Activated CD8-positive, alpha-beta T cell treated with anti-CD3 and anti-CD28 coated beads for 36 hours (primary cell): Measurements from ENCODE around the gene PRSS16. TPM values are rescaled to one million over a fixed set of nuclear protein-coding genes. Genes with fewer than 3 reads are reported as not detected.

ENCODE experiments used
- ATAC-seq: fragments of 200-7000 bp; cut with Tn5 transposase; one replicate; pipeline ENCODE4 v1.10.0; 2021; ENCODE audit warnings: mild to moderate bottlenecking, moderate library complexity
- CTCF ChIA-PET: fragments of 350-600 bp; sonication (Branson Sonifier 250); formaldehyde crosslinking; loops from one replicate; lab custom pipeline; 2021; ENCODE audit warnings: antibody characterized with exemption; lab: Charles Lee
- POLR2A ChIA-PET: fragments of 350-600 bp; sonication (Branson Sonifier 250); formaldehyde crosslinking; loops from one replicate; lab custom pipeline; 2021; ENCODE audit warnings: antibody characterized with exemption; lab: Charles Lee
- DNase-seq: peaks from one replicate; pipeline ENCODE4 v3.0.0-alpha.2; 2020
- H3K27ac Mint-ChIP-seq: one replicate; pipeline ENCODE4 v1.8.0; 2021; ENCODE audit warnings: mild to moderate bottlenecking, mixed read lengths
- H3K27me3 Mint-ChIP-seq: one replicate; pipeline ENCODE4 v1.8.0; 2021; ENCODE audit warnings: mixed read lengths
- H3K36me3 Mint-ChIP-seq: one replicate; pipeline ENCODE4 v1.8.0; 2021; ENCODE audit warnings: low read depth, mixed read lengths
- H3K4me1 Mint-ChIP-seq: one replicate; pipeline ENCODE4 v1.8.0; 2021; ENCODE audit warnings: low read depth, mixed read lengths
- H3K4me3 Mint-ChIP-seq: one replicate; pipeline ENCODE4 v1.8.0; 2021; ENCODE audit warnings: mild to moderate bottlenecking, moderate library complexity, mixed read lengths
- H3K9me3 Mint-ChIP-seq: one replicate; pipeline ENCODE4 v1.8.0; 2021; ENCODE audit warnings: mixed read lengths
- intact Hi-C: fragments of 100-400 bp; cut with micrococcal nuclease; formaldehyde crosslinking; loops from one replicate; pipeline ENCODE4 v1.10.0; 2022
- total RNA-seq, 2 experiments: library from RNA; stranded (reverse); gene quantifications; one replicate each; pipeline ENCODE4 v1.2.3, GENCODE V29; 2021
- TF ChIP-seq, protein P1 (sequence below): fragments of 200-600 bp; IDR thresholded peaks from one replicate; pipeline ENCODE4 v1.8.0; 2022; ENCODE audit warnings: antibody characterized with exemption, mild to moderate bottlenecking

Gene PRSS16
- total RNA-seq, 2 experiments from 2014 or later = 0.65 to 1.9 TPM

DNA sequence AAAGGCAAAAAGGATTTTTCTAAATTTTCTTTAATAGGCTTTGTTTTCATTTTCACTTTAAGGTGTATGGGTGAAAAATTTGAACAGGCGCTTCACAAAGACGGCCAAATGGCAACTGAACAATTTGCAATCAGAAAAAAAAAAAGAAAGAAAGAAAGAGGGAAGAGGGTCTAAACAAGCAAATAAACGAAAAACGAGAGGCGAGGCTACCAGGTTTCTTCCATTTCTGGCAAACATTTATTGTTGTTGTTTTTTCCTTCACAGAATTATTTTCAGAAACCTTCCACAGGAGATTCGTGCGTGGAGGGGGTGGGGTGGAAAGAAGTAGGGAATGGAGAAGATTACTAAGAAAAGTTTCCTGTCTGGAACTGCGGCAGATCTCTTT, 40.2 kb downstream of the PRSS16 start:
- Mint-ChIP-seq H3K4me1 (peaks cover 13% of the 10 kb centered on the region), H3K27me3 (peaks cover 80% of the 10 kb centered on the region), H3K4me3 (peak overlapping the region; percentile 6), H3K27ac (no peak overlapping the region), H3K36me3 (peaks cover 15% of the 10 kb centered on the region), H3K9me3 (peaks cover 36% of the 10 kb centered on the region)
- TF ChIP-seq, protein P1, sequence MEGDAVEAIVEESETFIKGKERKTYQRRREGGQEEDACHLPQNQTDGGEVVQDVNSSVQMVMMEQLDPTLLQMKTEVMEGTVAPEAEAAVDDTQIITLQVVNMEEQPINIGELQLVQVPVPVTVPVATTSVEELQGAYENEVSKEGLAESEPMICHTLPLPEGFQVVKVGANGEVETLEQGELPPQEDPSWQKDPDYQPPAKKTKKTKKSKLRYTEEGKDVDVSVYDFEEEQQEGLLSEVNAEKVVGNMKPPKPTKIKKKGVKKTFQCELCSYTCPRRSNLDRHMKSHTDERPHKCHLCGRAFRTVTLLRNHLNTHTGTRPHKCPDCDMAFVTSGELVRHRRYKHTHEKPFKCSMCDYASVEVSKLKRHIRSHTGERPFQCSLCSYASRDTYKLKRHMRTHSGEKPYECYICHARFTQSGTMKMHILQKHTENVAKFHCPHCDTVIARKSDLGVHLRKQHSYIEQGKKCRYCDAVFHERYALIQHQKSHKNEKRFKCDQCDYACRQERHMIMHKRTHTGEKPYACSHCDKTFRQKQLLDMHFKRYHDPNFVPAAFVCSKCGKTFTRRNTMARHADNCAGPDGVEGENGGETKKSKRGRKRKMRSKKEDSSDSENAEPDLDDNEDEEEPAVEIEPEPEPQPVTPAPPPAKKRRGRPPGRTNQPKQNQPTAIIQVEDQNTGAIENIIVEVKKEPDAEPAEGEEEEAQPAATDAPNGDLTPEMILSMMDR = no peak
- DNase-seq (no peak), ATAC-seq (no peak)
- ChIA-PET POLR2A (no interaction called here), CTCF (no interaction called here)
- intact Hi-C loops = no loop called here

DNA sequence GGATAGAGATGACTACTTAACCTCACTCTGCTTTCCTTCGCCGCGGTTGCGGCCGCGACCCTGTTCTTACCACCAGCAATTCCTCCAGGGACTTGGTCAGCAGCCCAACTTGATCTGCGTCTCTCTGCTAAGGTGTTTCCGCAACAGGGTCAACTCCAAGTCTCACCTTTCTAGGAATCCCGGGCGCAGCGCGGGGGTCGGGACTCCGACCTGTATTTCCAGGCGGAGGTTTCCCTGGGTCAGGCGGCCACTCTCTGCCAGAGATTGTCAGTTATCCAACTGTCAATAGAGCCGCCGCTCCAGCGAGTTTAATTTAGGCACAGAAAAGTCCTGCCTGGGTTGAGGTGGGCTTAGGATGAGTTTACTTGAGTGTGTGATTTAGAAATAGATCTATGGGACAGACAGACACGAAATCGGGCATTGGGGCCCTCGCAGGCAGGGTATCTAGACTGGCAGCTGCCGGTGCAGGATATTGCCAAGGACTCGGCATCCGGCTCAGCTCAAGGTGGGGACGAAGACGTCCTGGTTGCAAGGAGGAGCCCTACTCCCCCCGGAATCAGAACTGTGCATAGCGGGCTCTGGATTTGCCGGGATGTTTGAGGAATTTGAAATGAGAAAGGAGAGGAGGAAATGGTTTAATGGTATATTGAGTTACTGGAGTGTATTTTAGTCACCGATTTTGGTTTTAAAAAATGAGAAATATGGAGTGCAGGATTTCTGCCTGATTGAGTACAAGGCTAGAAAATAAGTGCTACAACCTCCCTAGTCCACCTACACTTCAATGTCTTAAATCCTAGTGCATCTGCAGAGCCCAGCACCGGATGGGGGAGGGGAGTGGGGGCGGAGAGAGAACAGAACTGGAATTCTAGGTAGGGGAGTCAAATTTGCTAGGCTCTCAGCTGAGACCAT, 40.9 kb downstream of the PRSS16 start:
- H3K27me3 Mint-ChIP-seq = peaks cover 79% of the 10 kb centered on the region
- peaks cover 13% of the 10 kb centered on the region for H3K4me1 Mint-ChIP-seq
- no peak overlapping the region for H3K4me3 Mint-ChIP-seq
- H3K36me3 Mint-ChIP-seq = peaks cover 9% of the 10 kb centered on the region
- DNase-seq (no peak), ATAC-seq (no peak)
- TF ChIP-seq, protein P1 = no peak
- ChIA-PET POLR2A (interaction anchor here (0.9 kb wide), 1 partner anchor 390 kb away, joined by 3 read pairs; no protein-coding TSS in a partner anchor), CTCF (interaction anchor here (0.8 to 1.0 kb wide), 2 partner anchors 18 to 484 kb away, joined by 3 read pairs; no protein-coding TSS in a partner anchor)
- intact Hi-C loops = no loop called here
- no peak overlapping the region for H3K27ac Mint-ChIP-seq
- peaks cover 30% of the 10 kb centered on the region for H3K9me3 Mint-ChIP-seq

DNA sequence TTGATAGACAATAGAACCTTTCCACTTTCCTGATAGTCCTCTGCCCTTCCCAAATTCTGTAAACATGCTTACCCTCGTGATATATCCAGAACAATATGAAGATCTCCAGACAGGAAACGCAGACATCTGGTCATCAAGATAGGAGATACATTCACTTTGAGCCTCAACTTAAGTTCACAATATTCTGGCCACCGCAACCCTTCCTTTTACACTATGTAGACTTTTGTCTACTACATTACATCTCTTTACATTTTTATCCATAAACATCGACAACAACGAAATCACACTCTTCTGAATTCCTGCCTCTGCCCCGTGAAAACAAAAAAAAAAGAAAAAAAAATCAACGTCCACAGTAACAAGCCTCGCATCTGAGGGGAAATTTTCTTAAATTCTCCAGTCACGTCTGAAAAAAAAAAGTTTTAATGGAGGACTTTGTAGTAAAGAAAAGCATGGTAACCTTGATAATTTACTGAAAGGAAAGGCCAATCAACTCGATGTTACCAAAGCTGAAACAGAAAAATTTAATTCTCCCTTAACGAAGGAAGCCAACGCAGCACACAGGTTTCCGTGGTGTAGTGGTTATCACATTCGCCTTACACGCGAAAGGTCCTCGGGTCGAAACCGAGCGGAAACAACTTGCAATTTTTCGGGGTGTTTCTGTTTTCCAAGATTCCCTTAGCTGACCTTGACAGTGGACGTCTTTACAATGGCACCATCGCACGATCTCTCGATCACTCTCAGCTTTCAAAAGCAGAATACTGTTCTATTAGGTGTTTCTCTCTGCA, 42.8 kb downstream of the PRSS16 start:
- DNase-seq (no peak), ATAC-seq (no peak)
- ChIA-PET CTCF (no interaction called here), POLR2A (no interaction called here)
- Mint-ChIP-seq H3K27me3 (peaks cover 82% of the 10 kb centered on the region), H3K27ac (no peak overlapping the region), H3K4me3 (no peak overlapping the region), H3K4me1 (peaks cover 11% of the 10 kb centered on the region), H3K9me3 (peaks cover 28% of the 10 kb centered on the region), H3K36me3 (peaks cover 4% of the 10 kb centered on the region)
- intact Hi-C loops = loop anchor here (10.0 kb wide), 1 partner anchor 385 kb away; no protein-coding TSS in a partner anchor
- TF ChIP-seq, protein P1 = no peak

DNA sequence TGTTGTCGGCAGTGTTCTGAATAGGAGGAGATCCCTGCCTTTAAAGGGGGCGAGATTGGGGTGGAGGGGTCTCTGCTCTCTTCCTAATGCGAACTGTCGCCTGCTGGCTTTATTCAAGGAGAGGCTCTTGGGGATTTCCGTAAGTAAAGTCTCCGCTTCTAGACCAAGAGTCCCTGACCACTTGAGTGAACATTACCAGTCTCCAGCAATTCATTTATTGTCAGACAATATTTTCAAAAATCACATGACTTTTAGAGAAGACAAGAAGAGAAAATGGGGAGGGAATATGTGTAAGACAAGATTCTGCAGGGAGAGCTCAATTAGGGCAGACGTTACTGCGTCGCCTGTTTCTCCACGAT, 43.3 kb downstream of the PRSS16 start:
- Mint-ChIP-seq H3K4me3 (no peak overlapping the region), H3K4me1 (peaks cover 16% of the 10 kb centered on the region), H3K27me3 (peaks cover 82% of the 10 kb centered on the region), H3K36me3 (peaks cover 7% of the 10 kb centered on the region), H3K27ac (no peak overlapping the region), H3K9me3 (peaks cover 32% of the 10 kb centered on the region)
- ATAC-seq (no peak), DNase-seq (no peak)
- intact Hi-C loops = loop anchor here (10.0 kb wide), 1 partner anchor 384 kb away; no protein-coding TSS in a partner anchor
- ChIA-PET CTCF (no interaction called here), POLR2A (no interaction called here)
- TF ChIP-seq, protein P1 = no peak
